ENCODE results near the gene CPNE1. TPM values are rescaled to one million over a fixed set of nuclear protein-coding genes. Genes with fewer than 3 reads are reported as not detected.
A peak's percentile ranks its signal among the peaks of the same experiment; 100 is the strongest.

Gene CPNE1
- total and polyA plus RNA-seq, 9 donors, result 45.6 to 176 (median 145) TPM

- no peak overlapping the region for H3K27ac ChIP-seq (ENCODE audit: low read length)
- DNase-seq, result no peak
- H3K9me3 ChIP-seq (replicated peaks; ENCODE audit: control insufficient read depth, low read depth, low read length), result no peaks in the 10 kb centered on the region
- WGBS (ENCODE audit: insufficient coverage), result no CpG with 5 or more reads among the region's 2 CpGs
- peaks cover 33% of the 10 kb centered on the region for H3K27me3 ChIP-seq (ENCODE audit: control insufficient read depth, insufficient read depth, low read length)
- H3K4me1 ChIP-seq (ENCODE audit: control insufficient read depth, insufficient read depth, low read length), result peaks cover 29% of the 10 kb centered on the region
- no peak overlapping the region for H3K4me3 ChIP-seq (ENCODE audit: low read length)
- peaks cover 23% of the 10 kb centered on the region for H3K36me3 ChIP-seq (ENCODE audit: control insufficient read depth, insufficient read depth, low read length)
Measured at GRCh38 chr20:35621560-35621946, 43.1 kb downstream of the CPNE1 start.

DNA sequence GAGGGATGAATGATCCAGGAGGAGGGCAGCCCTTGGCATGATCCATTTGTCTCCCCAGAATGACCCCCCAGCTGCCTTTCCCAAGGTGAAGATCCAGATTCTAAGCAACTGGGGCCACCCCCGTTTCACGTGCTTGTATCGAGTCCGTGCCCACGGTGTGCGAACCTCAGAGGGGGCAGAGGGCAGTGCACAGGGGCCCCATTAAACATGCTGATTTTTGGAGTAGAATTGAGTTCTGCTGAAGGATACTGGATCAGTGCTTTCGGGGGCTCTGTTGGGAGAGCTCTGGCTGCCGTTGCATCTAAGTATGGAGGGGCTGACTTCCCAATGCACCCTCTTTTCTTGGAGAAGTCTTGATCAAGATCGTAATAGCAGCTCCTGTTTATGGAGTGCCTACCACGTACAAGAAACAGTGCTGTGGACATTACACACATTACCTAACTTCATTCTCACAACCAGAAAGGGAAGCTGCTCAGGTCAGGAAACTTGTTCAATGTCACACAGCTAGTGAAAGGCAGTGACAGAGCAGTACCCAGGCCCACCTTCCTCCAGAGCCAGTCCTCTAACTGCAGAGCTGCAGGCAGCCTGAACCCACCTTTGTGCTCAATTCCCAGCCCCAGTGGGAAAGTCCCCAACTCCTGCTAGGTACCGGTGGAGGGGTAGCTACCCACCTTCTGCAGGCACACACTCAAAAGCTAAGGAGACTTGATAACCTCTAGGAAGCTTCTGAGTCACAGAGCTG lies 43.7 kb downstream of the CPNE1 start:
- Histone ChIP-seq H3K4me3 (ENCODE audit: low read length) (no peak overlapping the region), H3K4me1 (ENCODE audit: control insufficient read depth, insufficient read depth, low read length) (peaks cover 29% of the 10 kb centered on the region)

DNA sequence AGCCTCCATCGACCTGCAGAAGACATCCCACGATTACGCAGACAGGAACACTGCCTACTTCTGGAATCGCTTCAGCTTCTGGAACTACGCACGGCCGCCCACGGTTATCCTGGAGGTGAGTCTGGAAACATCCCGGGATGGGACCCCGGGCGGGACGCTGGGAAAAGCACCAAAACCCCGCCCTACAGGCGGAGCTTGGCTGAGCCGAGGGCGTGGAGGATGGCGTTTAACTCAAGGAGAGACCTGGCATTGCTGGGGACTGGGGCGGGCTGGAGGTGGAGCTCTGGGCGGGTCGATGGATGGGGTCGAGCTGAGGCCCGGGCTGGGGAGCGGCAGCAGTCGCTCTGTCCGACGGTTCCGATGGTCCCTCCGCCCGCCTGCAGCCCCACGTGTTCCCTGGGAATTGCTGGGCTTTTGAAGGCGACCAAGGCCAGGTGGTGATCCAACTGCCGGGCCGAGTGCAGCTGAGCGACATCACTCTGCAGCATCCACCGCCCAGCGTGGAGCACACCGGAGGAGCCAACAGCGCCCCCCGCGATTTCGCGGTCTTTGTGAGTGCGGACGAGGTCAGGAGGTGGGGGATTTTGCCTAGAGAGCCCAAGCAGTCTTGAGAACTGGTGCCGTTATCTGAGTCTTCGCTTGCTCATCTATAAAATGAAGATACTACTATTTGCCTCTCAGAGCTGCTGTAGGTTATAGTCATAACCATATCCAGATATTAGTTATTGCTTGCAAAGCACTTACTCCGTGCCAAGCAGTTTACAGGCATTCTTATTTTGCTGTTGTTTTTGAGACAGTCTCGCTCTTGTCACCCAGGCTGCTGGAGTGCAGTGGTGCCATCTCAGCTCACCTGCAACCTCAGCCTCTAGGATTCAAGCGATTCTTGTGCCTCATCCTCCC lies 45.3 kb downstream of the CPNE1 start:
- Histone ChIP-seq H3K4me3 (ENCODE audit: low read length) (peak overlapping the region; percentile 40), H3K27me3 (ENCODE audit: control insufficient read depth, insufficient read depth, low read length) (peaks cover 36% of the 10 kb centered on the region), H3K36me3 (ENCODE audit: control insufficient read depth, insufficient read depth, low read length) (peaks cover 7% of the 10 kb centered on the region), H3K4me1 (ENCODE audit: control insufficient read depth, insufficient read depth, low read length) (peaks cover 32% of the 10 kb centered on the region), H3K9me3 (replicated peaks; ENCODE audit: control insufficient read depth, low read depth, low read length) (no peaks in the 10 kb centered on the region), H3K27ac (ENCODE audit: low read length) (peak overlapping the region; percentile 55)
- DNase-seq, result peak; percentile 92
- 4% methylated on average over 36 of the region's 49 CpGs for WGBS (ENCODE audit: insufficient coverage)

More for the DNA sequence above, 43.7 kb downstream of the CPNE1 start:
- DNase-seq, result no peak
- 91% methylated on average over 7 of the region's 11 CpGs for WGBS (ENCODE audit: insufficient coverage)
- Histone ChIP-seq H3K27ac (ENCODE audit: low read length) (no peak overlapping the region), H3K36me3 (ENCODE audit: control insufficient read depth, insufficient read depth, low read length) (peaks cover 18% of the 10 kb centered on the region), H3K27me3 (ENCODE audit: control insufficient read depth, insufficient read depth, low read length) (peaks cover 36% of the 10 kb centered on the region), H3K9me3 (replicated peaks; ENCODE audit: control insufficient read depth, low read depth, low read length) (no peaks in the 10 kb centered on the region)

- no peaks in the 10 kb centered on the region for H3K9me3 ChIP-seq (replicated peaks; ENCODE audit: control insufficient read depth, low read depth, low read length)
- H3K27ac ChIP-seq (ENCODE audit: low read length), result peak overlapping the region; percentile 76
- H3K4me3 ChIP-seq (ENCODE audit: low read length), result peak overlapping the region; percentile 40
- H3K27me3 ChIP-seq (ENCODE audit: control insufficient read depth, insufficient read depth, low read length), result peaks cover 36% of the 10 kb centered on the region
- peak; percentile 59 for DNase-seq
- peaks cover 7% of the 10 kb centered on the region for H3K36me3 ChIP-seq (ENCODE audit: control insufficient read depth, insufficient read depth, low read length)
- 5% methylated on average over 25 of the region's 35 CpGs for WGBS (ENCODE audit: insufficient coverage)
- H3K4me1 ChIP-seq (ENCODE audit: control insufficient read depth, insufficient read depth, low read length), result peaks cover 32% of the 10 kb centered on the region
Measured at GRCh38 chr20:35618263-35619131, 46.2 kb downstream of the CPNE1 start.

DNA sequence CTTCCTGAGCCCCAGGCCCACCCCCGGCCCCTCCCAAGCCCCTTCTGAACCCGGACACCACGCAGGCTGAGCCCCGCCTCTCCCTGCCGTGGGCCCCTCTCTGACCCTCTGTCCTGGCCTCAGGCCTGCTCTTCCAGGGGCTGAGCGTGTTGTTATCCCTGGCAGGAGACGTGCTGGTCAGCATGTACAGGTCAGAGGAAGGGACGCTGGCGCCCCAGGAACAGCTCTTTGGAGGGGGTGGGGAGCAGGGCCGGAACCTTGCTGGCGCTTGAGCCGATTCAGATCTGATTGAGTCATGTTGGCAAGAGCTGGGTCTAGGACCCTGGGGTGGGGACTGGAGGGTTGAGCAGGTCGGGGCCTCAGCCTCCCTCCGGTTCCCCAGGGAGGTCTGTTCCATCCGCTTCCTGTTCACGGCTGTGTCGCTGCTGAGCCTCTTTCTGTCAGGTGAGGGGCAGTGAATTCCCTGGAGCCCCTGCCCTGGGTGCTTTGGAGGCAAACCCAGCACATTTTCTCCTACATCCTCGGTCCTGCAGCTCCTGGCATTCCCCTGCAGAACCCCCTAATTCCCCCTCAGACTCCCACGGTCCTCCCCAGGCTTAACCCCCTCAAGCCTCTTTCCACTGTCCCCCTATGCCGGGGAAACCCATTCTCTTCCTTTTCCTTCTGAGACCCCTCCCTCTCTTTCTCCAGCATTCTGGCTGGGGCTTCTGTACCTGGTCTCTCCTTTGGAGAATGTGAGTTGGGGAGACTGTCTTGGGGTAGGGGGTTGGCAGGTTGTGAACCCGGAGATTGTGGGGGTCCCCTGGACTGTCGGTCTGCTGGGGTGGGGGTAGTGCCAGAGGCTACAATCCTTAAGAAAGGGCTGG lies 47.1 kb downstream of the CPNE1 start:
- peaks cover 38% of the 10 kb centered on the region for H3K27me3 ChIP-seq (ENCODE audit: control insufficient read depth, insufficient read depth, low read length)
- H3K4me3 ChIP-seq (ENCODE audit: low read length), result peak overlapping the region; percentile 40
- peak overlapping the region; percentile 76 for H3K27ac ChIP-seq (ENCODE audit: low read length)
- peaks cover 7% of the 10 kb centered on the region for H3K36me3 ChIP-seq (ENCODE audit: control insufficient read depth, insufficient read depth, low read length)
- DNase-seq, result peak; percentile 87
- 5% methylated on average over 20 of the region's 22 CpGs for WGBS (ENCODE audit: insufficient coverage)
- H3K4me1 ChIP-seq (ENCODE audit: control insufficient read depth, insufficient read depth, low read length), result peaks cover 32% of the 10 kb centered on the region
- H3K9me3 ChIP-seq (replicated peaks; ENCODE audit: control insufficient read depth, low read depth, low read length), result no peaks in the 10 kb centered on the region

DNA sequence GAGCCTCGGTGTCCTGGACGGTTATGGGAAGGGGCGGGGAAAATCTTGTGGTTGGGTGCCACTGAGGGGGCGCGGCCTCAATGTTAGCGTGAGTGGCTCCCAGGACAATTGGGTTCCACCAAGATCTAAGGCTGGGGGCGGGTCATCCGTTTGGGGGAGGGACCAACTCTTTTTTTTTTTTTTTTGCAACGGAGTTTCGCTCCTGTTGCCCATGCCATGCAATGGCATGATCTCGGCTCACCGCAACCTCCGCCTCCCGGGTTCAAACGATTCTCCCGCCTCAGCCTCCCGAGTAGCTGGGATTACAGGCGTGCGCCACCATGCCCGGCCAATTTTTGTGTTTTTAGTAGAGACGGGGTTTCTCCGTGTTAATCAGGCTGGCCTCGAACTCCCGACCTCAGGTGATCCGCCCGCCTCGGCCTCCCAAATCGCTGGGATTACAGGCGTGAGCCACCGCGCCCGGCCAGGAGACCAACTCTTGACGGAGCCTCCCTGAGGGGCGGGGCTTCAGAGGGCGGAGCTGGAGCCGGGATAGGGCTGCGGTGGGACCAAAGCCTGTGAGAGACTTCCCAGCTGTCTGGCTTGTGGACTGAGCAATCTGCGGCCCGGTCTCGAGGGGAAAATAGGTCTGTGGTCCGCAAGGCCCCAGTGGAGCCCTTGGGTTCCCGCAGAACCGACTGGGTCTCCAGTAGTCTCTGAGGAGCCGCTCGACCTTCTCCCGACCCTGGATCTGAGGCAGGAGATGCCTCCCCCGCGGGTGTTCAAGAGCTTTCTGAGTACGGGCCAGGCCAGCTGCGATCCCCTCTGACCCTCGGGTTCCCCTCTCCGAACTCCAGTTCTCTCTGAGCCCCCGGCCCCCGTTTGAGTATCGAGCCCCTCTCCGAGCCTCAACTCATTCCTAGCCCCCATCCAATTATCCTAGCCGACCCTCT lies 48.0 kb downstream of the CPNE1 start:
- WGBS (ENCODE audit: insufficient coverage), result 4% methylated on average over 50 of the region's 57 CpGs
- DNase-seq, result peak; percentile 97
- H3K4me3 ChIP-seq (ENCODE audit: low read length), result peak overlapping the region; percentile 40
- H3K4me1 ChIP-seq (ENCODE audit: control insufficient read depth, insufficient read depth, low read length), result peaks cover 32% of the 10 kb centered on the region
- H3K27me3 ChIP-seq (ENCODE audit: control insufficient read depth, insufficient read depth, low read length), result peaks cover 38% of the 10 kb centered on the region
- H3K27ac ChIP-seq (ENCODE audit: low read length), result peak overlapping the region; percentile 76
- H3K9me3 ChIP-seq (replicated peaks; ENCODE audit: control insufficient read depth, low read depth, low read length), result no peaks in the 10 kb centered on the region
- peaks cover 7% of the 10 kb centered on the region for H3K36me3 ChIP-seq (ENCODE audit: control insufficient read depth, insufficient read depth, low read length)

GRCh38 chr20:35615667-35616464 lies 48.8 kb downstream of the CPNE1 start, which contains the start of gene SPAG4:
TSS of gene SPAG4 (plus strand) at chr20:35615829. CDS start at chr20:35616004, 175 bp downstream.
- Histone ChIP-seq H3K9me3 (replicated peaks; ENCODE audit: control insufficient read depth, low read depth, low read length) (no peaks in the 10 kb centered on the region), H3K27me3 (ENCODE audit: control insufficient read depth, insufficient read depth, low read length) (peaks cover 38% of the 10 kb centered on the region), H3K27ac (ENCODE audit: low read length) (peak within 1 kb of the TSS; percentile 76), H3K4me3 (ENCODE audit: low read length) (peak within 1 kb of the TSS; percentile 40), H3K36me3 (ENCODE audit: control insufficient read depth, insufficient read depth, low read length) (peaks cover under 1% of the 10 kb centered on the region), H3K4me1 (ENCODE audit: control insufficient read depth, insufficient read depth, low read length) (peaks cover 32% of the 10 kb centered on the region)
- DNase-seq, result peak; percentile 71
- WGBS (ENCODE audit: insufficient coverage), result under 1% methylated on average over 68 of the region's 68 CpGs

DNA sequence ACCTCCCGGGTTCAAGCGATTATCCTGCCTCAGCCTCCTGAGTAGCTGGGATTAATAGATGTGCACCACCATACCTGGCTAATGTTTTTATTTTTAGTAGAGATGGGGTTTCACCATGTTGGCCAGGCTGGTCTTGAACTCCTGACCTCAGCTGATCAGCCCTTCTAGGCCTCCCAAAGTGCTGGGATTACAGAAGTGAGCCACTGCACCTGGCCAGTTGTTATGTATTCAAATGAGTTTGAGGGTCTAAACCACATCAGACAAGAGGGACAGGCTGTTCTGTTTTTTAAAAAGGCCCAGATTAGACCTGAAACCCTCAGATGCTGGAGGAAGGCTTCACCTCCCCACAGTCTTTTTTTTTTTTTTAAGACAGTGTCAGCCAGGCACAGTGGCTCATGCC lies 53.2 kb downstream of the CPNE1 start:
- Histone ChIP-seq H3K27me3 (ENCODE audit: control insufficient read depth, insufficient read depth, low read length) (peaks cover 4% of the 10 kb centered on the region), H3K36me3 (ENCODE audit: control insufficient read depth, insufficient read depth, low read length) (no peaks in the 10 kb centered on the region), H3K9me3 (replicated peaks; ENCODE audit: control insufficient read depth, low read depth, low read length) (no peaks in the 10 kb centered on the region), H3K4me1 (ENCODE audit: control insufficient read depth, insufficient read depth, low read length) (peaks cover 4% of the 10 kb centered on the region), H3K4me3 (ENCODE audit: low read length) (no peak overlapping the region), H3K27ac (ENCODE audit: low read length) (no peak overlapping the region)
- no CpG with 5 or more reads among the region's 2 CpGs for WGBS (ENCODE audit: insufficient coverage)
- DNase-seq, result no peak

All from muscle of leg (tissue), 11 donors.